ENCODE results near the gene KRT82.
"Not testable (repeated sequence)": the region's sequence is repeated elsewhere in the genome, so short reads cannot be mapped to it uniquely, and the experiment has no call there.

The KRT82 gene

GRCh38 chr12:52405922-52406385 lies at the start of gene KRT82:
Gene KRT82 (minus strand): TSS chr12:52406335. CDS start chr12:52406277, 58 bp downstream.
- DNase-seq: no peak

GRCh38 chr12:52455821-52456220 lies 49.7 kb upstream of the KRT82 start:
- DNase-seq: no peak

GRCh38 chr12:52454411-52455201 lies 48.5 kb upstream of the KRT82 start:
- no peak for DNase-seq

- DNase-seq: no peak
These were observed 46.0 kb upstream of the KRT82 start, which contains the start of gene KRT6B for GRCh38 chr12:52452101-52452500. Gene KRT6B (minus strand): TSS chr12:52452146. CDS start chr12:52452078, 68 bp downstream.

GRCh38 chr12:52448228-52448627 lies 42.1 kb upstream of the KRT82 start:
- no peak for DNase-seq

- DNase-seq: not testable (repeated sequence)
These were observed 41.1 kb upstream of the KRT82 start for GRCh38 chr12:52447196-52447595.

- DNase-seq: no peak
These were observed 40.4 kb upstream of the KRT82 start for GRCh38 chr12:52446367-52447045.

GRCh38 chr12:52445876-52446275 lies 39.7 kb upstream of the KRT82 start:
- DNase-seq: no peak

- DNase-seq: no peak
These were observed 38.8 kb upstream of the KRT82 start for GRCh38 chr12:52444647-52445595.

- no peak for DNase-seq
These were observed 37.8 kb upstream of the KRT82 start for GRCh38 chr12:52443966-52444365.

- DNase-seq: no peak
These were observed 36.5 kb upstream of the KRT82 start for GRCh38 chr12:52442600-52443061.

- no peak for DNase-seq
These were observed 35.3 kb upstream of the KRT82 start for GRCh38 chr12:52441320-52441911.

GRCh38 chr12:52440821-52441319 lies 34.7 kb upstream of the KRT82 start:
- DNase-seq: no peak

- no peak for DNase-seq
These were observed 33.7 kb upstream of the KRT82 start for GRCh38 chr12:52439845-52440244.

- DNase-seq: no peak
These were observed 33.3 kb upstream of the KRT82 start for GRCh38 chr12:52439420-52439819.

GRCh38 chr12:52438305-52439301 lies 32.5 kb upstream of the KRT82 start:
- DNase-seq: no peak

- no peak for DNase-seq
These were observed 31.4 kb upstream of the KRT82 start for GRCh38 chr12:52437508-52437907.

- no peak for DNase-seq
These were observed 30.8 kb upstream of the KRT82 start for GRCh38 chr12:52436828-52437474.

GRCh38 chr12:52436000-52436827 lies 30.1 kb upstream of the KRT82 start:
- peak; percentile 6 for DNase-seq

GRCh38 chr12:52435659-52435999 lies 29.5 kb upstream of the KRT82 start:
- DNase-seq: no peak
